Activated CD8-positive, alpha-beta memory T cell treated with anti-CD3 and anti-CD28 coated beads, Interleukin-2, amount 10 ng/mL, durations not matched to agents 7 days and 5 days (primary cell): ENCODE measurements around the gene RNF111. TPM values are rescaled to one million over a fixed set of nuclear protein-coding genes. Genes with fewer than 3 reads are reported as not detected.

Experiments
- ATAC-seq: fragments of 150-1000 bp; cut with Tn5 transposase; one replicate; pipeline ENCODE4 v1.10.0; 2021; ENCODE audit warnings: moderate library complexity
- CTCF ChIA-PET: fragments of 350-600 bp; sonication (Branson Sonifier 250); formaldehyde crosslinking; loops from one replicate; lab custom pipeline; 2021; ENCODE audit warnings: antibody characterized with exemption; lab: Charles Lee
- DNase-seq: peaks from one replicate; pipeline ENCODE4 v3.0.0-alpha.2; 2020
- H3K27ac Mint-ChIP-seq: one replicate; pipeline ENCODE4 v1.8.0; 2021; ENCODE audit warnings: mild to moderate bottlenecking, mixed read lengths
- H3K27me3 Mint-ChIP-seq: one replicate; pipeline ENCODE4 v1.8.0; 2021; ENCODE audit warnings: mixed read lengths
- H3K36me3 Mint-ChIP-seq: one replicate; pipeline ENCODE4 v1.8.0; 2021; ENCODE audit warnings: mild to moderate bottlenecking, mixed read lengths
- H3K4me1 Mint-ChIP-seq: one replicate; pipeline ENCODE4 v1.8.0; 2021; ENCODE audit warnings: mixed read lengths
- H3K4me3 Mint-ChIP-seq: one replicate; pipeline ENCODE4 v1.8.0; 2021; ENCODE audit warnings: mild to moderate bottlenecking, moderate library complexity, mixed read lengths
- H3K9me3 Mint-ChIP-seq: one replicate; pipeline ENCODE4 v1.8.0; 2022; ENCODE audit warnings: low read depth, mixed read lengths
- total RNA-seq, 2 experiments: library from RNA; stranded (reverse); gene quantifications; one replicate each; pipeline ENCODE4 v1.2.3, GENCODE V29; 2021

RNF111 gene
- total RNA-seq = 10 to 100 TPM; 39.7 to 39.8 TPM

GRCh38 chr15:58987491-58988005 is at the start of gene RNF111:
Gene RNF111 (plus strand): TSS chr15:58987663. CDS start chr15:59030823, 43,160 bp downstream.
- Mint-ChIP-seq H3K4me1 (peaks cover 41% of the 10 kb centered on the region), H3K36me3 (peaks cover 30% of the 10 kb centered on the region), H3K4me3 (peak within 1 kb of the TSS; percentile 99), H3K27ac (peak within 1 kb of the TSS; percentile 90), H3K9me3 (no peaks in the 10 kb centered on the region), H3K27me3 (peaks cover 4% of the 10 kb centered on the region)
- peak; percentile 95 for ATAC-seq
- CTCF ChIA-PET = interaction anchor here (1.3 to 2.1 kb wide), 2 partner anchors 10 to 150 kb away, joined by 4 to 8 read pairs; no protein-coding TSS in a partner anchor
- peak; percentile 96 for DNase-seq

- H3K36me3 Mint-ChIP-seq = no peaks in the 10 kb centered on the region
- DNase-seq (no peak), ATAC-seq (no peak)
- CTCF ChIA-PET = no interaction called here
- H3K4me1 Mint-ChIP-seq = peaks cover under 1% of the 10 kb centered on the region
- no peak overlapping the region for H3K4me3 Mint-ChIP-seq
- H3K27me3 Mint-ChIP-seq = peaks cover 4% of the 10 kb centered on the region
- H3K27ac Mint-ChIP-seq = no peak overlapping the region
- H3K9me3 Mint-ChIP-seq = no peaks in the 10 kb centered on the region
Observed at GRCh38 chr15:58947179-58947578, 40.3 kb upstream of the RNF111 start.

GRCh38 chr15:58951388-58952007 is 36.0 kb upstream of the RNF111 start:
- Mint-ChIP-seq H3K36me3 (no peaks in the 10 kb centered on the region), H3K4me3 (no peak overlapping the region), H3K27me3 (peaks cover 4% of the 10 kb centered on the region), H3K27ac (no peak overlapping the region), H3K4me1 (peaks cover 12% of the 10 kb centered on the region), H3K9me3 (no peaks in the 10 kb centered on the region)
- DNase-seq (no peak), ATAC-seq (no peak)
- CTCF ChIA-PET = interaction anchor here (1.0 to 1.5 kb wide), 3 partner anchors 28 to 550 kb away, joined by 3 to 5 read pairs (median 3); no protein-coding TSS in a partner anchor

GRCh38 chr15:58952751-58953150 is 34.7 kb upstream of the RNF111 start:
- DNase-seq (no peak), ATAC-seq (peak; percentile 32)
- H3K27ac Mint-ChIP-seq = peak overlapping the region; percentile 8
- no peaks in the 10 kb centered on the region for H3K36me3 Mint-ChIP-seq
- peaks cover 17% of the 10 kb centered on the region for H3K4me1 Mint-ChIP-seq
- peaks cover 4% of the 10 kb centered on the region for H3K27me3 Mint-ChIP-seq
- H3K4me3 Mint-ChIP-seq = no peak overlapping the region
- CTCF ChIA-PET = interaction anchor here (0.9 to 1.5 kb wide), 5 partner anchors 10 to 725 kb away, joined by 3 to 5 read pairs (median 4); no protein-coding TSS in a partner anchor
- H3K9me3 Mint-ChIP-seq = no peaks in the 10 kb centered on the region

GRCh38 chr15:58957101-58957973 is 30.1 kb upstream of the RNF111 start:
- ATAC-seq = peak; percentile 91
- H3K27ac Mint-ChIP-seq = no peak overlapping the region
- no peaks in the 10 kb centered on the region for H3K36me3 Mint-ChIP-seq
- H3K4me1 Mint-ChIP-seq = peaks cover 15% of the 10 kb centered on the region
- H3K27me3 Mint-ChIP-seq = no peaks in the 10 kb centered on the region
- no peaks in the 10 kb centered on the region for H3K9me3 Mint-ChIP-seq
- CTCF ChIA-PET = interaction anchor here (0.7 to 2.8 kb wide), 18 partner anchors 10 to 731 kb away, joined by 3 to 15 read pairs (median 3); no protein-coding TSS in a partner anchor
- DNase-seq = peak; percentile 73
- H3K4me3 Mint-ChIP-seq = no peak overlapping the region

GRCh38 chr15:58958811-58959210 is 28.7 kb upstream of the RNF111 start:
- DNase-seq = no peak
- H3K4me3 Mint-ChIP-seq = no peak overlapping the region
- no peaks in the 10 kb centered on the region for H3K36me3 Mint-ChIP-seq
- H3K27ac Mint-ChIP-seq = no peak overlapping the region
- peaks cover 6% of the 10 kb centered on the region for H3K4me1 Mint-ChIP-seq
- no peaks in the 10 kb centered on the region for H3K9me3 Mint-ChIP-seq
- H3K27me3 Mint-ChIP-seq = no peaks in the 10 kb centered on the region
- CTCF ChIA-PET = interaction anchor here (1.0 to 2.8 kb wide), 4 partner anchors 21 to 733 kb away, joined by 3 to 15 read pairs (median 6); no protein-coding TSS in a partner anchor
- ATAC-seq = no peak

- Mint-ChIP-seq H3K36me3 (no peaks in the 10 kb centered on the region), H3K27ac (no peak overlapping the region), H3K9me3 (no peaks in the 10 kb centered on the region), H3K27me3 (no peaks in the 10 kb centered on the region), H3K4me3 (no peak overlapping the region), H3K4me1 (peaks cover 5% of the 10 kb centered on the region)
- ATAC-seq (no peak), DNase-seq (no peak)
- CTCF ChIA-PET = interaction anchor here (1.4 kb wide), 1 partner anchor 10 kb away, joined by 3 read pairs; no protein-coding TSS in a partner anchor
Observed at GRCh38 chr15:58962136-58962535, 25.3 kb upstream of the RNF111 start.

GRCh38 chr15:58962662-58963565 is 24.5 kb upstream of the RNF111 start:
- no peaks in the 10 kb centered on the region for H3K9me3 Mint-ChIP-seq
- CTCF ChIA-PET = interaction anchor here (1.4 kb wide), 1 partner anchor 10 kb away, joined by 3 read pairs; no protein-coding TSS in a partner anchor
- no peak overlapping the region for H3K27ac Mint-ChIP-seq
- DNase-seq = no peak
- H3K27me3 Mint-ChIP-seq = no peaks in the 10 kb centered on the region
- no peak for ATAC-seq
- no peaks in the 10 kb centered on the region for H3K36me3 Mint-ChIP-seq
- H3K4me1 Mint-ChIP-seq = no peaks in the 10 kb centered on the region
- H3K4me3 Mint-ChIP-seq = no peak overlapping the region

- no peaks in the 10 kb centered on the region for H3K9me3 Mint-ChIP-seq
- DNase-seq (no peak), ATAC-seq (no peak)
- H3K27ac Mint-ChIP-seq = no peak overlapping the region
- peaks cover 1% of the 10 kb centered on the region for H3K36me3 Mint-ChIP-seq
- H3K27me3 Mint-ChIP-seq = peaks cover 8% of the 10 kb centered on the region
- CTCF ChIA-PET = interaction anchor here (2.5 kb wide), 1 partner anchor 10 kb away, joined by 12 read pairs; no protein-coding TSS in a partner anchor
- H3K4me3 Mint-ChIP-seq = no peak overlapping the region
- H3K4me1 Mint-ChIP-seq = no peaks in the 10 kb centered on the region
Observed at GRCh38 chr15:58966698-58967097, 20.8 kb upstream of the RNF111 start.

GRCh38 chr15:58967479-58967878 is 20.0 kb upstream of the RNF111 start:
- CTCF ChIA-PET = interaction anchor here (2.5 kb wide), 1 partner anchor 11 kb away, joined by 12 read pairs; no protein-coding TSS in a partner anchor
- DNase-seq (no peak), ATAC-seq (no peak)
- Mint-ChIP-seq H3K4me3 (no peak overlapping the region), H3K4me1 (no peaks in the 10 kb centered on the region), H3K27me3 (peaks cover 10% of the 10 kb centered on the region), H3K9me3 (no peaks in the 10 kb centered on the region), H3K36me3 (peaks cover 1% of the 10 kb centered on the region), H3K27ac (no peak overlapping the region)

GRCh38 chr15:58977887-58978286 is 9.6 kb upstream of the RNF111 start:
- Mint-ChIP-seq H3K4me1 (peaks cover 49% of the 10 kb centered on the region), H3K36me3 (no peaks in the 10 kb centered on the region), H3K27me3 (no peaks in the 10 kb centered on the region), H3K4me3 (no peak overlapping the region), H3K9me3 (no peaks in the 10 kb centered on the region), H3K27ac (no peak overlapping the region)
- ATAC-seq (no peak), DNase-seq (no peak)
- CTCF ChIA-PET = interaction anchor here (1.1 to 2.3 kb wide), 4 partner anchors 9 to 551 kb away, joined by 3 to 6 read pairs (median 5); partner anchors contain the start of gene RNF111

GRCh38 chr15:58980351-58980939 is 7.0 kb upstream of the RNF111 start:
- Mint-ChIP-seq H3K9me3 (no peaks in the 10 kb centered on the region), H3K4me3 (no peak overlapping the region), H3K36me3 (no peaks in the 10 kb centered on the region), H3K27ac (peak overlapping the region; percentile 67), H3K4me1 (peaks cover 41% of the 10 kb centered on the region), H3K27me3 (peaks cover 4% of the 10 kb centered on the region)
- DNase-seq (no peak), ATAC-seq (no peak)
- CTCF ChIA-PET = interaction anchor here (0.8 to 2.5 kb wide), 23 partner anchors 11 to 611 kb away, joined by 3 to 15 read pairs (median 4); partner anchors contain the start of gene CCNB2
